Astrocyte (in vitro differentiated cells and primary cell): ENCODE data around the gene MEGF11. TPM values are rescaled to one million over a fixed set of nuclear protein-coding genes. Genes with fewer than 3 reads are reported as not detected.

Experiments used
- DNase-seq: peaks from one replicate; pipeline ENCODE4 v3.0.0-alpha.2; 2010; ENCODE audit warnings: low read depth
- FAIRE-seq: peaks from 2 replicates; lab custom pipeline; 2011; peaks lifted over from hg19 to GRCh38; lab: Jason Lieb, UNC
- H2AFZ ChIP-seq: 2 replicates; pipeline ENCODE4 v1.6.0; 2012; ENCODE audit warnings: low read depth, low read length, inconsistent platforms
- H3K27ac ChIP-seq: 2 replicates; pipeline ENCODE4 v1.5.1; 2011; ENCODE audit warnings: low read depth, low read length, inconsistent platforms
- H3K27me3 ChIP-seq: 2 replicates; pipeline ENCODE4 v1.6.0; 2011; ENCODE audit warnings: low read length, inconsistent platforms; ENCODE audit not compliant: insufficient read depth
- H3K36me3 ChIP-seq: 2 replicates; pipeline ENCODE4 v1.5.1; 2011; ENCODE audit warnings: low read length, inconsistent platforms; ENCODE audit not compliant: insufficient read depth
- H3K4me1 ChIP-seq: 2 replicates; pipeline ENCODE4 v1.5.1; 2011; ENCODE audit warnings: low read length, inconsistent platforms; ENCODE audit not compliant: insufficient read depth
- H3K4me2 ChIP-seq: 2 replicates; pipeline ENCODE4 v1.6.0; 2012; ENCODE audit warnings: low read length, inconsistent platforms
- H3K4me3 ChIP-seq: 2 replicates; pipeline ENCODE4 v1.5.1; 2011; ENCODE audit warnings: low read depth, mild to moderate bottlenecking, low read length, inconsistent platforms; ENCODE audit not compliant: insufficient read depth
- H3K79me2 ChIP-seq: 2 replicates; pipeline ENCODE4 v1.6.0; 2012; ENCODE audit warnings: mild to moderate bottlenecking, low read length, inconsistent platforms; ENCODE audit not compliant: insufficient read depth
- H3K9ac ChIP-seq: 2 replicates; pipeline ENCODE4 v1.6.0; 2012; ENCODE audit warnings: mild to moderate bottlenecking, low read length, inconsistent platforms
- H3K9me3 ChIP-seq: 2 replicates; pipeline ENCODE4 v1.5.1; 2012; ENCODE audit warnings: low read depth, mild to moderate bottlenecking, low read length, inconsistent platforms; ENCODE audit not compliant: insufficient read depth
- H4K20me1 ChIP-seq: 2 replicates; pipeline ENCODE4 v1.6.0; 2012; ENCODE audit warnings: low read length, inconsistent platforms; ENCODE audit not compliant: insufficient read depth
- H3K27ac Mint-ChIP-seq: one replicate; pipeline ENCODE4 v1.8.0; 2021; ENCODE audit warnings: mild to moderate bottlenecking, mixed read lengths; ENCODE audit not compliant: unreplicated experiment
- H3K27me3 Mint-ChIP-seq: one replicate; pipeline ENCODE4 v1.8.0; 2021; ENCODE audit warnings: low read depth, mixed read lengths; ENCODE audit not compliant: unreplicated experiment
- H3K36me3 Mint-ChIP-seq: one replicate; pipeline ENCODE4 v1.8.0; 2021; ENCODE audit warnings: low read depth, mixed read lengths; ENCODE audit not compliant: unreplicated experiment
- H3K4me1 Mint-ChIP-seq: one replicate; pipeline ENCODE4 v1.8.0; 2021; ENCODE audit warnings: low read depth, mixed read lengths; ENCODE audit not compliant: unreplicated experiment
- H3K4me3 Mint-ChIP-seq: one replicate; pipeline ENCODE4 v1.8.0; 2021; ENCODE audit warnings: mild to moderate bottlenecking, moderate library complexity, mixed read lengths; ENCODE audit not compliant: unreplicated experiment
- H3K9me3 Mint-ChIP-seq: one replicate; pipeline ENCODE4 v1.8.0; 2021; ENCODE audit warnings: mild to moderate bottlenecking, mixed read lengths; ENCODE audit not compliant: unreplicated experiment
- CTCF ChIP-seq: IDR thresholded peaks from 2 replicates; pipeline ENCODE4 v1.5.1; 2011; ENCODE audit warnings: low read depth, mild to moderate bottlenecking, inconsistent platforms, low read length, moderate library complexity; ENCODE audit not compliant: insufficient read depth
- EZH2 ChIP-seq: IDR thresholded peaks from 2 replicates; pipeline ENCODE4 v1.6.1; 2012; ENCODE audit warnings: mild to moderate bottlenecking, low read length, inconsistent platforms; ENCODE audit not compliant: insufficient read depth
- total RNA-seq: library from RNA; stranded (reverse); gene quantifications from 2 replicates; pipeline ENCODE4 v1.2.1, GENCODE V29; 2021

The MEGF11 gene
- total RNA-seq, 1 donor from 2014 or later: 0.16 TPM

- no peaks in the 10 kb centered on the region for H3K27me3 Mint-ChIP-seq
- Histone ChIP-seq H3K36me3 (no peaks in the 10 kb centered on the region), H3K4me2 (no peak overlapping the region), H3K4me3 (no peak overlapping the region), H3K27ac (no peak overlapping the region), H3K4me1 (peaks cover 17% of the 10 kb centered on the region), H4K20me1 (no peaks in the 10 kb centered on the region), H3K27me3 (no peaks in the 10 kb centered on the region), H2AFZ (no peak overlapping the region), H3K9ac (no peak overlapping the region), H3K79me2 (no peaks in the 10 kb centered on the region), H3K9me3 (no peaks in the 10 kb centered on the region)
- H3K27ac Mint-ChIP-seq: no peak overlapping the region
- FAIRE-seq (no peak), DNase-seq (no peak)
- H3K4me1 Mint-ChIP-seq: peaks cover 15% of the 10 kb centered on the region
- H3K36me3 Mint-ChIP-seq: no peaks in the 10 kb centered on the region
- no peaks in the 10 kb centered on the region for H3K9me3 Mint-ChIP-seq
- no peak for TF ChIP-seq CTCF
- no peak for TF ChIP-seq EZH2
- no peak overlapping the region for H3K4me3 Mint-ChIP-seq
Measured at GRCh38 chr15:66290518-66290917, 37.0 kb upstream of the MEGF11 start.

DNA sequence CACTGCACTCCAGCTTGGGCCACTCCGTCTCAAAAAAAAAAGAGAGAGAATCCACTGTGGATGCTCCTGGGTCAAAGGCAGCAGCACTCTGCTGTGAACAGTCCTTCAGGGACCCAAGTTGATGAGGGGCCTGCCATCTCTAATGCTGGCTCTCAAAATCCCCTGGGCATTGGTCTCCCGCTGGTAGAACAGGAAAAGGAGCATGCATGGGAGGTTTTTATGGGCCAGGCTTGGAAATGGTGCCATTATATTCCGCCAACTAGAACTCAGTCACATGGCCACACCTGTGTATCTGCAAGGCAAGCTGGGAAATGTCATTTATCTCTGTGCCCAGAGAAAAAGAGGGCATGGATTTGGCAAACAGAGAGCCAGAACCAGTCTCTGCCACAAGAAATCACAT, 36.5 kb upstream of the MEGF11 start:
- H3K4me3 Mint-ChIP-seq: no peak overlapping the region
- H3K36me3 Mint-ChIP-seq: no peaks in the 10 kb centered on the region
- Histone ChIP-seq H3K36me3 (no peaks in the 10 kb centered on the region), H3K9me3 (no peaks in the 10 kb centered on the region), H3K4me2 (no peak overlapping the region), H3K79me2 (no peaks in the 10 kb centered on the region), H3K4me1 (peaks cover 16% of the 10 kb centered on the region), H3K9ac (no peak overlapping the region), H3K27ac (no peak overlapping the region), H3K4me3 (no peak overlapping the region), H3K27me3 (no peaks in the 10 kb centered on the region), H2AFZ (no peak overlapping the region), H4K20me1 (no peaks in the 10 kb centered on the region)
- DNase-seq (no peak), FAIRE-seq (no peak)
- H3K9me3 Mint-ChIP-seq: no peaks in the 10 kb centered on the region
- TF ChIP-seq EZH2 (no peak), CTCF (no peak)
- H3K27ac Mint-ChIP-seq: no peak overlapping the region
- no peaks in the 10 kb centered on the region for H3K27me3 Mint-ChIP-seq
- peaks cover 11% of the 10 kb centered on the region for H3K4me1 Mint-ChIP-seq

DNA sequence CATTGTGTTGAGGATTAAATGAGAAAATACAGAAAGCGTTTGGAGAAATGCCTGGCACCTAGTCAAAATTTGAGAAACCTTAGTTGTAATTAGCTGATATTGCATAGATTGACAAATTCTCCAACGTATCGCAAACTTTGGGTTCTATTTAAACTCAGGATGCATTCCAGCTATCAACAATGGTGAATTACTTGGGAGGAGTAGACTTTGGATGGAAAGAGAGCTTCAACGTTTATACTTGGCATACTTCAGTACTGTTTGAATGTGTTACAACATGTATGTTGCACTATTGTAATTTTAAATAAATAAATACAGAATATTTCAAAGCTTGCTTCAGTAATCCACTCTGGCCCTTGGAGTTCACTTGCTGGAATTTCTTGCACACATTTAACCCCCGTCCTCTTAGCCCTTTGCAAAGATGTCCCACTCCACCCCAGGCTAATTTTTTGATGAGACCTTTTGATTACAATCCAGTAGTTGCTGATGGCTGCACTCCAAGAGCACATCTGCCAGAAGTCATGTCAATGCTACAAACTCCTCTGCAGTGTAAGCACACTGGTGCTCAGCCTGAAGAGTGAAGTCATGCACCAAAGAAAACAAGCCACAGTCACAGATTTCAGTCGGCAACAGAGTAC, 35.1 kb upstream of the MEGF11 start:
- no peak for FAIRE-seq

More for the DNA sequence above, 35.1 kb upstream of the MEGF11 start:
- H3K9me3 ChIP-seq: no peaks in the 10 kb centered on the region
- H3K79me2 ChIP-seq: no peaks in the 10 kb centered on the region
- H3K27ac Mint-ChIP-seq: no peak overlapping the region
- TF ChIP-seq CTCF: no peak
- no peak for TF ChIP-seq EZH2
- peaks cover 1% of the 10 kb centered on the region for H3K4me1 Mint-ChIP-seq
- no peaks in the 10 kb centered on the region for H4K20me1 ChIP-seq
- H3K9me3 Mint-ChIP-seq: no peaks in the 10 kb centered on the region
- DNase-seq: no peak
- H3K27me3 ChIP-seq: no peaks in the 10 kb centered on the region
- H3K4me3 ChIP-seq: no peak overlapping the region
- no peak overlapping the region for H3K4me3 Mint-ChIP-seq
- no peak overlapping the region for H3K9ac ChIP-seq
- H3K4me2 ChIP-seq: no peak overlapping the region
- no peak overlapping the region for H3K27ac ChIP-seq
- H3K27me3 Mint-ChIP-seq: no peaks in the 10 kb centered on the region
- H3K36me3 Mint-ChIP-seq: no peaks in the 10 kb centered on the region
- H3K4me1 ChIP-seq: peaks cover 5% of the 10 kb centered on the region
- H3K36me3 ChIP-seq: no peaks in the 10 kb centered on the region
- H2AFZ ChIP-seq: no peak overlapping the region
